HG03439 (cell line): Measurements from ENCODE around the gene MTA3.
"Not testable (repeated sequence)": the region's sequence is repeated elsewhere in the genome, so short reads cannot be mapped to it uniquely, and the experiment has no call there.

Source experiments
- ATAC-seq: cut with Tn5 transposase; IDR thresholded peaks from one replicate; pipeline ENCODE4 v1.9.1; 2021; ENCODE audit warnings: mild to moderate bottlenecking, moderate library complexity; ENCODE audit not compliant: unreplicated experiment

MTA3 gene

DNA sequence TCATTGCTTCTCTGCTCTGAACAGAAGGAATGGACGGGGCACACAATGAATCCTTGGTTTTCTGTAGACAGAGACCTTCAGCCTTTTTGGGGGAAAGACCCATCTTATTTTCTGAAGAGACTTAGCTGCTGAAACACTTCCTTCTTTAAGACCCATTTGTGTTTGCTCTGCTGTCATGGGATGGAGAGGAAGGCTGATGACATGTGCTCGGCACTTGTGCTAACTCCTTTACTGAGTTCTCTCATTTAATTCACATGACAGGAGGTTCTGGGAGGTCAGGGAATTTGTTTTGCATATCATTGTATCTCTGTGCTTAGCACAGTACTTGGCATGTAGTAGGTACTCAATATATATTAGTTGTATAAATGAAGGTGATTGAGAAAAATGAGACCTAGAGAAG, 156.5 kb downstream of the MTA3 start:
- no peak for ATAC-seq

DNA sequence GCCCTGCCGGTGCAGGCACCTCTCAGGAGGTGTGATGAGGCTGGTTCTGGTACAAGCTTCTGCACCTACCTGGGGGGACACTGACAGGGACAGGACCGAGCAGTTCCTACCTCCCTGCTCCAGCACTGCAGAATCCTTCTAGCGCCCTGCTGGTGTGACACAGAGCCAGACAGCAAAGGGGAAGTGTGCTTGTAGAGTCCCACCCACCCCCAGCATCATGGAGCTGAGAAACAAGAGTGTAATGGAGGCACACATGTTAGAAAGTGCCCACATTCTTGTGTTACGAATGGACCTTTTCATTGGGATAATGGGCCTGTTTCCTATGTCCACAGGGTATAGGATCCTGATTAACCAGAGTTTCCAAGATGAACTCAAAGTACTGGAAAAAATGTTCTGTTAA, 157.2 kb downstream of the MTA3 start:
- ATAC-seq: no peak

DNA sequence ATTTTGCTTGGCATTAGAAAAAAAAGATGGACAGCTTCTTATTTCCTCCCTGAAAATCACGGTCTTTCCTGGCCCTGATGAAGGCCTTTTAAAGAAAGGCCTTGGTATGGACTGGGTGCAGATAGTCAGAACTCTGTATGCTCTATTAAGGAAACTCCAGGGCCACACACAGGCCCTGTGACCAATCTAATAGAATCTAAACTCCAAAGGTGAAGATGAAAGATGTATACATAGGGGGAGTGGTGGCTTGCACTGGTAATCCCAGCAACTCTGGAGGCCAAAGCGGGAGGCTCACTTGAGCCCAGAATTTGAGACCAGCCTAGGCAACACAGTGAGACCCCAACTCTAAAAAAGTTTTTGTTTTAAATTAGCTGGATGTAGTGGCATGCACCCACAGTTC, 158.2 kb downstream of the MTA3 start:
- ATAC-seq: no peak

DNA sequence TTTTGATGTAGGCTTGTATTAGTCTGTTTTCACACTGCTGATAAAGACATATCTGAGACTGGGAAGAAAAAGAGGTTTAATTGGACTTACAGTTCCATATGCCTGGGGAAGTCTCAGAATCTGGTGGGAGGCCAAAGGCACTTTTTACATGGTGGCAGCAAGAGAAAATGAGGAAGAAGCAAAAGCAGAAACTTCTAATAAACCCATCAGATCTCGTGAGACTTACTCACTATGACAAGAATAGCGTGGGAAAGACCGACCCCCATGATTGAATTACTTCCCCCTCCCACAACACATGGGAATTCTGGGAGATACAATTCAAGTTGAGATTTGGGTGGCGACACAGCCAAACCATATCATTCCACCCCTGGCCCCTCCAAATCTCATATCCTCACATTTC, 162.9 kb downstream of the MTA3 start:
- not testable (repeated sequence) for ATAC-seq

DNA sequence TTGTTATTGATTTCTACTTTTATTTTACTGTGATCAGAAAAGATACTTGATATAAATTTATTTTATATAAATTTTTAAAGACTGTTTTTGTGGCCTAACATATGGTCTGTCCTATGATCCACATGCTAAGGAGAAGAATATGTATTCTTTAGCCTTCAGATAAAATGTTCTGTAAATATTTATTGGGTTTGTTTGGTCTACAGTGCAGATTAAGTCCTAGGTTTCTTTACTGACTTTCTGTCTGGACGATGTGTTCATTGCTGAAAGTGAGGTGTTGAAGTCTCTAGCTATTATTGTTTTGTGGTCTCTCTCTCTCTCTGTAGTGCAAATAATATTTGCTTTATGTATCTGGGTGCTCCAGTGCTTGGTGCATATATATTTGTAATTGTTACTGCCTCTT, 165.4 kb downstream of the MTA3 start:
- no peak for ATAC-seq

DNA sequence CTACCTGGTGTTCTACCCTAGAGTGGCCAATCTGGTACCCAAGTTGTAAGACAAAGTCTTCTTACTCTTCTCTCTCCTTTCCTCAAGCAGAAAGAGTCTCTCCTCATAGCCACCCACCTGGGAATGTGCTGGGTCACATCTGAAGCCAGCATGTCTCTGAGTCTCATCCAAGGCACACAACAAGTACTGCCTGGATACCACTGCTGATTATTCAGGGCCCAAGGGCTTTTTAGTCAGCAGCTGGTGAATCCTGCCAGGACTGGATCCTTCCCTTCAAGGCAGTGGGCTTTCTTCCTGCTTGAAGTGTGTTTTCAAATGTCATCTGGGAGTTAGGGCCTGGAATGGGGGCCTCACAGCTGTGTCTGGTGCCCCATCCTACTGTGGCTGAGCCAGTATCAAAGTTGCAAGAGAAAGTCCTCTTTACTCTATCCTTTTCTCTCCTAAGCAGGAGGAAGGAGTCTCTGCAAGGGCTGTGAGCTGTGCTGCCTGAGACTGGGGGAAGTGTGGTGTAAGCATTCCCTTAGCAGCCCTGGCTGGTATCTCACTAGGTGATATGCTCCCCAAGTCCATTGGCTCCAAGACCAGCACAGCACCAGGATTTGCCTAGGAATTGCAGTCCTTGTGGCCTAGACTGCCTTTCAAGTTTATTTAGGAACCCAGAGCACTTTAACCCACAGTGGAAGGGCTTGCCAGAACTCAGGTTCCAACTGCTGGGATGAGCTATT, 168.3 kb downstream of the MTA3 start:
- ATAC-seq: no peak

DNA sequence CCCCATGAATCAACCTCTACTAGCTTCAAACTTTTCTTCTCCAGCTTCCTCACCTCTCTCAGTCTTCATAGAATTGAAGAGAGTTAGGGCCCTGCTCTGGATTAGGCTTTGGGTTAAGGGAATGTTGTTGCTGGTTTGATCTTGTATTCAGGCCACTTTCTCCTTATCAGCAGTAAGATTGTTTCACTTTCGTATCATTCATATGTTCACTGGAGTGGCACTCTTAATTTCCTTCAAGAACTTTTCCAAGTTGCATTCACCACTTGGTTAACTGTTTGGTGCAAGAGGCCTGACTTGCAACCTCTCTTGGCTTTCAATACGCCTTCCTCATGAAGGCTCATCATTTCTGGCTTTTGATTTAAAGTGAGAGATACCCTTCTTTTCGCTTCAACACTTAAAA, 172.7 kb downstream of the MTA3 start:
- no peak for ATAC-seq

DNA sequence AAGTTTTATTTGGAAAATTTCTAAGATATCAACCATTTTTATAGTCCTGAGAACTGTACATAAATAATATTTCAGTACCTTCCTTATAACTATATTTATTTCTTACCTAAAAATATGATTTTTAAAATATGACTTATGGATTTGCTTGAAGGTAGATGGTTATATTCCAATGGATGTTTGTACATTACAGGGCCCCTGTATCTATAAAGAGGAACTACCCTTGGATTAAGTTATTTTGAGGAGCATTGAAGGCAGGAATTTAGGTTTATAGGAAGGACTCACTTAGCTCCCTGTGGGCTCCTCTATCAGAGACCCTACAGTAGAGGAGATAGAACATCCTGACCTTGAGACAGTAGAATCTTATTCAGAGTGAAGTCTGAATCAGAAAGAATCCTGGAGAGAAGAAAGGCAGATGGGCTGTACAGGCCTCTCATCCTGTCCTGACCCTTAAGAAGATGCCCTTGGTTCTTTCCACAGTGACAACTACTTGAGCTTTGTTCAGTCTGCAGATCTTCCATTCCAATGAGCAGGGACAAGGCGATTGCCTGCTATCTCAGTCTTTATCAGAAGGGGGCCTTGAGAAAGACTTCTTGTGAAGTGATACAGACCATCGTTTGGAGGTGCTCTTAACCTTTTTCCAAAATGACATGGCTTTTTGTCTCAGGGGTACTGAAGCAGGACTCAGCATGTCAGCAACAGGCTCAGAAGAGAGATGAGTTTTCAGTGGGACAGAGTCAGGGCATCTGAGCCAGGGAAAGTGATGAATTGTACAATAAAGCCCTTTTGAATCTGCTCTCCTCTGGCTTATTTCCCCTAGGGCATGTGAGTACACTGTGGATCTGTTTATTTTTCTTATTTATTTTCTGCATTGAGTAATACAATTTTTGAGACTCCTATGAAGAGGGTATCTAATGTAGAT, 174.6 kb downstream of the MTA3 start:
- ATAC-seq: no peak

DNA sequence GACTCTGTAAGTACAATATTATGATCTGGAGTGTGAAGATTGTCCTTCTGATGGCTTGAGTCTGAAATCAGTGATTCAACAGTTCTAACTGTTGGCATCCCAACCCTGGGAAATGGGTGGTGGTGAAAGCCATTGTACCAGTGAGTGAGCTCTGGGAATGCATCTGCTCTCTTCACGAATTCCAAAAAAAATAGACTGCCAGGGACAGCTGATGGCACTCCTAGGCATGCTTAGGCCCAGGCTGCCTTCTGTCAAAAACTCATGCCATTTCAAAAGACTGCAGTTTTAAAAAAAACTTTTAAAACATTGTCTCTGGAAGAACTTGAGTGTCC, 175.2 kb downstream of the MTA3 start:
- ATAC-seq: no peak

DNA sequence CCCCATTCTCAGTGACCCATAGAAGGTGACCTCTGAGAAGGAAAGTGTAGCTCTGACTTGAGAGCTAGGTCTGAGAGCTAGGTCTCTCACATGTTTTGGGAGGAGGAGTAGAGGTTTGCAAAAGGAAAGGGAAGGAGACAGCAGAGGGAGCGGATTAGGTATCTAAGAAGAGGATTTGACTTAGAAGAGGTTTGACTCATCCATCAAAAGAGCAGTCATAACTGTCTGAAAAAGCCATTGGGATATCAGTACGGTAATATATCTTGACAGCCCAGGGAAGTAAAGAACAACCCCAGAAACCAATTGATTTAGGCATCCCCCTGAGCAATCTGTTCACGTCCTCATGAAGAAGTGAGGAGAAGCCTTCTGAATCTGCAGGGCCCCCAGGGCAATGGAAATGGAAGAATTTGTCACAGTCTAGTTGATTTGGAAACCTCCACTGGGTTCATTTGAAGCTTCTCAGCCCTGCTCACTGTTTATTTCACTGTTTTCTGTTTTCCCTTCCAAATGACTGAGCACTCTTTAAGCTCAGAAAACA, 176.2 kb downstream of the MTA3 start:
- ATAC-seq: no peak

DNA sequence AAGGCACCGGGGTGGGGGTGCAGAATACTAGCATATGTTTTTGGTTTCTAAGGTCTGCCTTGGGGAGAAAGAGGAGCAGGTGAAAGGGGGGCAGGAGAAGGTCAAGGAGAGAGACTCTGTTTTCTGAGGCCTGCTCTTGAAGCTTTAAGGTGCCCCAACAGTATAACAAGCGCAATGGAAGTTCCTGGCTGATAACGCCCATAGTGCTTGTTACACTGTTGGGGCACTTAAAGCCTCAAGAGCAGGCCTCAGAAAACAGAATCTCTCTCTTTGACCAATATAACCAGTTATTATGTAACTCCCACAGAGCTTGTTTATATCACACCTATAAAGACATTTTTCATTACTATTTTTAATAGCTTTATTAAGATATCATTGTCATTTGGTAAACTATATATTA, 179.0 kb downstream of the MTA3 start:
- no peak for ATAC-seq

DNA sequence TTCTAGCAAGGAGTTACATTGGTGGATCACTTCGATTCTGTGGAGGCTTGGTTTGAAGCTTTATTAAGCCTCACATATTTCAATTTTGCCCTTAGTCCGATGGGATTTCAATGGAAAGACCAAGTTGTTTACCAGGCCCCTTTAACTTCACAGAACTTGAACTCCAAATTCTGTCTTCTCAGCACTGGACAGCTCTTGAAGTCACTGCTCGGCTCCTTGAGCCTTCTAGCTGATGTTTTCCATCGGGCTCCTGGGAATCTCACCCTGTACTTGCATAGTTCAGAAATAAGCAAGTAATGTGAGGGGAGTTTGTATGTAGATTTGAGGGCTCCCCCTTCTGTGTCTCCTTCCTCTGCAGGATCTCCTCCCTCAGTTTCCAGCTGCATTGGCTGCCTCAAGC, 180.4 kb downstream of the MTA3 start:
- no peak for ATAC-seq

DNA sequence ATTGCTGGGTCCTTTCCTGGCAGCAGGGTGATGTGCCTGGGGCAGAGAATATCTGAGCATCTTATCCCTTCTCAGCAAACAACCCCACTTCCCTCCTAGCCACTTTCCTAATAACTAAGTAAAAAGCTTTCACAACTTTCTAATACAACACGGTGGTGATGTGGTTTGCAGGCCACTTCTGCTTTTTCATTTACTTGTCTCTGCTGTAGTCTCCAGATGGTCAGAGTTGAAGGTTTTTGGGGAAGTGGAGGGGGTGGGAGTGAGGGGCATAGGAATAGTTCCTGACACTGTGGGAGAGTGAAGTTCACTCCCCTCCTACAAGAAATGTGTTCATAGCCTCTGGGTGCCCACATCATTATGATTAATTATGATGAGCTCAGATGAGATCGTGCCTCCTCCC, 183.9 kb downstream of the MTA3 start:
- no peak for ATAC-seq

DNA sequence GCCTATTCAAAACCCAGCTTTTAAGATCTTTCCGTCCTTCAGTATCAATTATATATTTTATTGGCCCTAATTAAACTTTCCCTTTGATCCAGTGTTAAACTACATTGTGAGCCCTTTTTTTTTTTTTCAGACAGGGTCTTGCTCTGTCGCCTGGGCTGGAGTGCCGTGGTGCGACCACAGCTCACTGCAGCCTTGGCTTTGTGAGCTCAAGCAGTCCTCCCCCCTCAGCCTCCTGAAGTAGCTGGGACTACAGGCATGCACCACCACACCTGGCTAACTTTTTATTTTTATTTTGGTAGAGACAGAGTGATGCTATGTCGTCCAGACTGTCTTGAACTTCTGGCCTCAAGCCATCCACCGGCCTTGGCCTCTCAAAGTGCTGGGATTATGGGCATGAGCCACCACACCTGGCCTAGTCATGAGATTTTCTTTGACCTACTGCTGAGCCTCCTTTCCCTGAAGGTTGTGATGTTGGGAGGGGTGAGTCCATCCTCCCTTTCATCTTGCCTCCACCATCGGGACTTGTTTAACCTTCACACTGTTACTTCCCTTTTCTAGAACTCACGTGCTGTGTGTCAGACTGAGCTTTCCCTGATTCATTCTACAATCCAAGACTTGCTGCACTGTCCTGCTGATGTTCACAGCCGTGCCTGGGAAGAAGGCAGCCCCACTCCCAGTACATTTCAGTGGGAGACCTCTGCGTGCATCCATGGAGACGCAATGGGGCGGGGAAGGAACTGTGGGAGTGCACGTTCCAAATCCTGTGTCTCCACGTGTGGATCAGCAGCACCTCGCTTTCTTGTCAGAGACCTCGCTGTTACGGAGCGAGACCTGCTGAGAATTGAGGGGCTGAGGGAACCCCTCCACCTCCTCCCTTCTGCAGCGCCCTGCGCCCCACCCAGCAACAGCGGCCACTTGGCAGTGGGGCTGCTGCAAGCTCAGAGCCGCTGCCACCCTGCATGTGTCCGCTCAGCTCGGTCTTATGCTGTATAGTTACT, 184.7 kb downstream of the MTA3 start:
- no peak for ATAC-seq

DNA sequence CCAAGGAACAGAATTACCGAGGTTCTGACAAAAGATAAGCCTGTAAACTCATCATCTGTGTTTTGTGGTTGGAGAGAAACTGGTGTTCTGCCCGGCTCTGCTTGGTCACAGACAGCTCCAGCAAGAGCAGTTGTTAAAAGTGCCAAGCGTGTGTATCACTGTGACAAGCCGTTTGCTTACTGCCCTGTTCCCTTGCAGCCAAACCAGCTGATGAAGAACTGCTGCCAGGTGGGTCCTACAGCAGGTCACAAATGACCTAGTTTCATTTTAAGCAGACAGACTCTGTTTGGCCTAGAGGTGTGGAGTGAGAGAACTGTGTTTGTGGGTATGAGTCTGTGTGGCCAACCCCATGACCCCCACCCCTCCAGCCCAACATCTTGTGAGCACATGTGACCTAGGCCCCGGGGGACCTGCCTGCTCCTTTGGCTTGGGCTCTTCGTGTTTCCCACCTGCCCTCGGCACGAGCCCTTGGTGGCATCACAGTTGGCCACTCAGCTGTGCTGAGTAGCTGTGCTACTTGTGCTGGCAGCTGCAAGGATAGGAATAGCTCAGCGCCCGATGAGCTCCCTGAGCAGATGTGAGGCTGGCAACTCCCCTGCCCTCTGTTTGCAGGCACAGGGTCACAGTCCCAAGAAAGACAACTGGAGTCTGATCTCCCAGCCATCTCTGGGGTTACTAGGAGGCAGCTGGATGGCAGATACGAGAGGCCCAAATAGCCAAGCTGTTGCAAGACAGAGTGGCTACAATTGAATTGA, 185.8 kb downstream of the MTA3 start:
- peak; percentile 62 for ATAC-seq

DNA sequence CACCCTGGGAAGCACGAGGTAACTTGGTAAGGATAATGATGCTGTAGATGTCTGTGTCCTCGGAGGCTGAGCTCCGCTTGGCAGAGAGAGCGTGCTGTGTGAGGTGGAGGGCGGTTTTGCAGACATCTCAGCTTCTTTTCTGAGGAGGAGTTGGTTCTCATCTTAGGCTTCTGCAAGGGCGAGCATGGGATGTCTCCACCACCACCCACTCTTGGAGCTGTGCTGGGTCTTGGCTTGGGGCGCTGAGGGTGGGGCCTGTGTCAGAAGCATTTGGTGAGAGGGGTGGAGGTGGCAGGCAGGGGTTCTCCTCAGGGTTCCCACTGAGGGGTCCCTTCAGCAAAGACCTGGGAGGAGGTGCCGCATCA, 186.3 kb downstream of the MTA3 start:
- ATAC-seq: no peak

DNA sequence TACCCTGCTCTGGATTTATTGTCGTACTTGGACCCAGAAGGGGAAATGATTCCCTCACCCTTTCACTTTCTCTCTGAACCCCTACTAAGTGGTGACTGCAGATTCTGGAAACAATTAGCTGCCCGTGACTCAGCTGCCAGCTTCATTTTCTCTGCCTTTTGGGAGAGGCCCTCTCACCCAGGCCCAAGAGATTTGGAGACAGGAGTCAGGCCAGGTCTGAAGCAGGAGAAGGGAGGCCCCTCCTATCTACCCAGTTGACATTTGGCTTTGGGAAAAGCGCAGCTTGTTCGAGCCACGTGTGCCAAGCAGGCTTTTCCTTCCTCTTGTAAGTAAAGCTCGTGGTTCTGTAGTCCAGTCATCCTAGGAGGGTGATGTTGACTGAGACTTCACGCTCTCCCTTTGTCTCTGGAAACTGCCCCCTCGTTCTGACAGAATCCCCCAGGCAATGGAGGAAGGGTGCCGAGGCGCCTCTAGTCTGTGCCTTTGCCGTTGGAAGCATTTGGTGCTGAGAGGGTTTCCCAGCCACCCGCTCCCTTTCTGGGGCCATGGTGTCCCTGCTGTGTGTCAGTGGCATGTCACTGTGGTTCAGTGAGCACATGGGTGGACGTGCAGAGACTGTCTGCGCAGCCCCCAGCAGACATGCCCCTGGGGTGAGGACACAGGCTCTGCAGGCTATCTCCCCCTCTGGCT, 186.9 kb downstream of the MTA3 start:
- no peak for ATAC-seq

DNA sequence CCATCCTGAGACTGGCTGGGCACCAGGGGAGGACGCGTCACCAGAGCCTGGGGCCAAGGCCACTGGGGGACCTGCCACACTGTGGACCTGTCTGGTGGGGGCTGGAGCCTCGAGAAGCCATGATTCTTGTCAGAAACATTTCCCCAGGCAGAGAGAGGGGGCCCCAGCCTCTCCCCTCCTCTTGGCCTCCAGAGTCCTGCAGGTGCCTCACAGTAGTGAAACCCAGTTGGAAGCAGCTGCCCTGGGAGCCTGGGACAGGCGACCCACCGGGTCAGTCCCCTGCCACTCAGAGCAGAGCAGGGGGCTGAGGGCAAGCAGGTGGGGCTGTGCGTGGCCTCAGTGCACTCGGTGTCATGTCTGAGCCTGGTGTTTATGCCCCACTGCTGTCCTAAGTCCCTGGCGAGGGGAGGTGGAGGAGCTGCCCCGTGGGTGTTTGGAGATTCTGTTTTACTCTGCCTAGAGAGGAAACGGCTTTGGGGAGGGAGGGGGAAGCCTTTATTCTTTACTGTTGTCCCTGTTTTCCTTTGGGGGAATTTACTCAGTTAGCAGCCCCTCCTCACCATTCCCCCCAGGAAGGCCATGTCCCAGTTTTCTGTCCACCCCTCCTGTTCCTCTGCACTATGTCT, 187.8 kb downstream of the MTA3 start:
- ATAC-seq: no peak

DNA sequence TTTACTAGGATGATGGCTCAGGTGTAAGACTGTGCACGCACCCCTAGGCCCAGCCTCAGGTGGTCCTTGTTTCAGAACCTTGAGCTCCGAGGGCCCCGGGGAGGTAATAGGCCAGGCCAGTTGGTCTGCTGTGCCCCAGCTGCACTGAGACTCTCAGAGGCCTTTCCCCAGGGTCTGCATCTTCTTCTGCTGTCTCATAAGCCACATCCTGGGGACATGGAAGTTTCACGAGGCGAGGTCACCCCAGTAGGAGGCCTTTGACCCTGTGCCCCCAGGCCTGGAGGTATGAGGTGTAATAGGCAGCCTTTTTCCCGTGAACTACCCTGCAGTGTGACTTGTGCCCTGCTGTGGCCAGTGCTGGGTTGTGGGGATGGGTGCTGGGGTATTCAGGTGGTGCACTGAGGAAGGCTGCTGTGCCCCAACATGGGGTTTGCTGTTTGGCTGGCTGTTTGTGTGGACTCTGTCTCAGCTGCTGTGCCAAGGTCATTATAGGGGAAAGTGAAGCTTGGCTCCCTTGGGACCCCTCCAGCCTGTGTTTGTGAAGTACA, 188.6 kb downstream of the MTA3 start:
- no peak for ATAC-seq
